GM18873 (cell line): ENCODE results near the gene ARHGAP9.

ENCODE experiments used
- ATAC-seq: cut with Tn5 transposase; IDR thresholded peaks from one replicate; pipeline ENCODE4 v1.9.1; 2021; ENCODE audit warnings: mild to moderate bottlenecking, moderate library complexity, moderate number of reproducible peaks; ENCODE audit not compliant: unreplicated experiment, low FRiP score

ARHGAP9 gene

DNA sequence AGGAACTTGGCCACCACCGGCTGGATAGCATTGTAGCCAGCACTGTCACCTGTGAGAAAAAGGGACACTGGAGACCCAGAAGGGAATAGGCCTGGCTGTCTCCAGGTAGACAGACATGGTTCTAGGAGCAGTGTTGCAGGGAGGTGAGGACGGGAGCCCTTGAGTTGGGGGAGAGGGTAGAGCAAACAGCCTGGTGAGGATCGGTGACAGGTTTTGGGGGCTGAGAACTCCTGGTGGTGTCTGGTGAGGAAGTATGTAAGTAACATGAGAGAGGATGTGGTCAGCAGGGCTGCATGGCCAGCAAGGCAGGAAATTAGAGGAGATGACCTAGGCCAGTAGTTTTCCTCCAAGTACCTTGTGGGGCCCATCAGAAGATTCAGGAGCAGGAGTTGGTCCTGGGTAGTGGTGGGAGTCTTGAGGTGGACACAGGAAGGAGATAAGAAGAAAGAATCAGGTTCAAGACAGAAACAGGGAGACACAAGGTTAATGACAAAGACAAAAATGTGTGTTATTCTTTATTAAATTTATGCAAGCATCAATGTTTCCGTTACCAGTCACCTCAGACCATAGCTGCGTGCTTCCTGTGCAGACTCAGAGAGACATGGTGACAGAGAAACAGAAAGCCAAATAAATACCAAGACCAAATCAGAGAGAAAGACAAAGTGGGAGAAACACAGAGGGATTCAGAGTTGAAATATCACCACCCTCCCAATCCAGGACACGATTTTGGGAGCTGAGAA, at the start of gene ARHGAP9:
Gene ARHGAP9, minus strand, starts transcription at position 491 of the 740 bp plus-strand sequence. Its CDS starts 460 bp downstream, at position 31.
- ATAC-seq = peak; percentile 38

DNA sequence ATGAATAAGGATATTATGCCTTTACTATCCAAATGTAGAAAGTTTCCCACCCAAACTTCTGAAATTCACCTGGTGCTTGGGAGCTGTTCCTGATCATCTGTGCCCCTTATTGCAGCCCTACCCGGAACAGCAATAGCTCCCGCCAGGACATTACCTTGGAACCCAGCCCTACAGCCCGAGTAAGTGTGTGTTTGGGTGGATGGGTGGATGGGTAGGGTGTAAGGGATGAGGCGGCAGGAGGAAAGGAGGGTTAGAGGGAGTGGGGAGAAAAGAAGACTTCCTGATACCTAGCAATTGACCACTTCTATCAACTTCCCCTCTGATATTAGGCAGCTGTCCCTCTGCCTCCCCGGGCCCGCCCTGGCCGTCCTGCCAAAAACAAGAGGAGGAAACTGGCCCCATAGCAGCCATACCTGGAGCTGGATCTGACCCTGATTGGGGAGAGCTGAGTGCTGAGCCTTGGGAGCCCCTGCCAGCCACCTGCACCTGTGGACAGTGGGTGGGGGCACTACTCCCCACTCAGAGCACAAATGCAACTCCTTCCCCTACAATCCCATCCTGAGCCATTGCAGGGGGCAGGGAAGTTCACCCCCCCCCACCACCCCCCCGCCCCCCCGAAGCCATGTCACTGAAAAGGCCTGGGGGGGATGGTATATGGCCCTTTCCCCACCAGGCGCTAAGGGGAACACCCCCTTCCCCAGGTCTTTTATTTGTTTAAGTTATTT, 49.3 kb upstream of the ARHGAP9 start:
- no peak for ATAC-seq

DNA sequence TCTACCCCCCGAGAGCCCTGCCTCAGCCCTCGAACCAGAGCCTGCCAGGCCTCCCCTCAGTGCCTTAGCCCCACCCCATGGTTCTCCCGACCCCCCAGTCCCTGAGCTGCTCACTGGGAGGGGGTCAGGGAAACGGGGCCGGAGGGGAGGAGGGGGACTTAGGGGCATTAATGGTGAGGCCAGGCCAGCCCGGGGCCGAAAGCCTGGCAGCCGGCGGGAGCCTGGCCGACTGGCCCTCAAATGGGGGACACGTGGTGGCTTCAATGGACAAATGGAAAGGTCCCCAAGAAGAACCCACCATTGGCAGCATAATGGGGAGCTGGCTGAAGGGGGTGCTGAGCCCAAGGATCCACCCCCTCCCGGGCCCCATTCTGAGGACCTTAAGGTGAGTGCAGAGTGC, 48.5 kb upstream of the ARHGAP9 start:
- no peak for ATAC-seq

DNA sequence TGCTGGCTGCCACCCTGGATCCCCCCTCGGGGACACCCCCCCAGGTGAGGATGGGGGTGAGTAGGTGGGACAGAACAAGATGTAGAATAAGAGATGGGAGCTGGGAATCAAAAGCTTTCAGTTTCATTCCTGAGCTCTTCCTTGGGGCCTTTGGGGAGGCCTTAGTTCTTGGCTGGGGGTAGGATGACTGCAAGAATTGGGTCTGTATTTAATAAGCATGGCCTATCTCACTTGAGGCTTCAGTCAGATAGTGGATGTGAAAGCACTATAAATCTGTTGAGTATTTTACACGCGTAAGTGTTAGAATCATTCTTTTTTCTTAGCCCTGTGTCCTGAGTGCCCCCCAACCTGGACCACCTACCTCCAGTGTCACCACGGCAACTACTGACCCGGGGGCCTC, 47.5 kb upstream of the ARHGAP9 start:
- no peak for ATAC-seq

DNA sequence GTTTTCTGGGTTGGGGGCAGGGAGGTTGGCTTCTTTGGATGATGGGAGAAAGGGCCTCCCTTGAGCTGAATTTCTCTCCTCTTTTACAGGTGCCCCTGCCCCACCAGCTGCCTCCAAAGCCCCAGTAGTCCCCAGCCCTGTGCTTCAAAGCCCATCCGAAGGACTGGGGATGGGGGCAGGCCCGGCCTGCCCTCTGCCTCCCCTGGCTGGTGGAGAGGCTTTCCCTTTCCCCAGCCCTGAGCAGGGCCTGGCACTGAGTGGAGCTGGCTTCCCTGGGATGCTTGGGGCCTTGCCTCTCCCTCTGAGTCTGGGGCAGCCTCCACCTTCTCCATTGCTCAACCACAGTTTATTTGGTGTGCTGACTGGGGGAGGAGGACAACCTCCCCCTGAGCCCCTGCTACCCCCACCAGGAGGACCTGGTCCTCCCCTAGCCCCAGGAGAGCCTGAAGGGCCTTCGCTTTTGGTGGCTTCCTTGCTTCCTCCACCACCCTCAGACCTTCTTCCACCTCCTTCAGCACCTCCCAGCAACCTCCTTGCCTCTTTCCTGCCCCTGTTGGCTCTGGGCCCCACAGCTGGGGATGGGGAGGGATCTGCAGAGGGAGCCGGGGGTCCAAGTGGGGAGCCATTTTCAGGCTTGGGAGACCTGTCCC, 46.9 kb upstream of the ARHGAP9 start:
- no peak for ATAC-seq

DNA sequence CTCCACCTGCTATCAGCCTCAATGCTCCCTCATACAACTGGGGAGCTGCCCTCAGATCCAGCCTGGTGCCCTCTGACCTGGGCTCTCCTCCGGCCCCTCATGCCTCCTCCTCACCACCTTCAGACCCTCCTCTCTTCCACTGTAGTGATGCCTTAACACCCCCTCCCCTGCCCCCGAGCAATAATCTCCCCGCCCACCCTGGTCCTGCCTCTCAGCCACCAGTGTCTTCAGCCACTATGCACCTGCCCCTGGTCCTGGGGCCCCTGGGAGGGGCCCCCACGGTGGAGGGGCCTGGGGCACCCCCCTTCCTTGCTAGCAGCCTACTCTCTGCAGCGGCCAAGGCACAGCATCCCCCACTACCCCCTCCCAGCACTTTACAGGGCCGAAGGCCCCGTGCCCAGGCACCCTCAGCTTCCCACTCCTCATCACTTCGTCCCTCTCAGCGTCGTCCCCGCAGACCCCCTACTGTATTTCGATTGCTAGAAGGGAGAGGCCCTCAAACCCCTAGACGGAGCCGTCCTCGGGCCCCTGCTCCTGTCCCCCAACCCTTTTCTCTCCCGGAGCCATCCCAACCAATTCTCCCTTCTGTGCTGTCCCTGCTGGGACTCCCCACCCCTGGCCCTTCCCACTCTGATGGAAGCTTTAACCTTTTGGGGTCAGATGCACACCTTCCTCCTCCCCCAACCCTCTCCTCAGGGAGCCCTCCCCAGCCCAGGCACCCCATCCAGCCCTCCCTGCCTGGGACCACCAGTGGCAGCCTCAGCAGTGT, 46.1 kb upstream of the ARHGAP9 start:
- ATAC-seq = no peak

DNA sequence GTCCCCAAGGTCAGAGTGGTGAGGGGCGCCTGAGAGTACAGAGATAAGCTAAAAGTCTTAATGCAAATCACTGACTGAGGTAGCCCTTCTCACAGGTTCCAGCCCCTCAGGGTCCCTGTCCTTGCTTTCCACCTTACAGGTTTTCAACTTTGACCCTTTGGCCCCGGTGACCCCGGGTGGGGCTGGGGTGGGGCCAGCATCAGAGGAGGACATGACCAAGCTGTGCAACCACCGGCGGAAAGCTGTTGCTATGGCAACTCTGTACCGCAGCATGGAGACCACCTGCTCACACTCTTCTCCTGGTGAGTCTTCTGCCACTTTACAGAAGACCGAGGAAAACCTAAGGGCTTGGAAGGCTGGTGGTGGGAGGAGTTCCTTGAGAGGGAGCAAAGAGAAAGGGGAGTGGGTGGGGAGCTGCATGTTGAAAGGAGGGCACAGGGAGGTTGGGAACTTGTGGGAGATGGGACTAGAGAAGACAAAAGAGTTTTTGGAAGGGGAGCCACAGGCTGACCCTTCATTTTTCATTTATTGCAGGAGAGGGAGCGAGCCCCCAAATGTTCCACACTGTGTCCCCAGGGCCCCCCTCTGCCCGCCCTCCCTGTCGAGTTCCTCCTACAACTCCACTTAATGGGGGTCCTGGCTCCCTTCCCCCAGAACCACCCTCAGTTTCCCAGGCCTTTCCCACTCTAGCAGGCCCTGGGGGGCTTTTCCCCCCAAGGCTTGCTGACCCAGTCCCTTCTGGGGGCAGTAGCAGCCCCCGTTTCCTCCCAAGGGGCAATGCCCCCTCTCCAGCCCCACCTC, 45.3 kb upstream of the ARHGAP9 start:
- ATAC-seq = no peak

DNA sequence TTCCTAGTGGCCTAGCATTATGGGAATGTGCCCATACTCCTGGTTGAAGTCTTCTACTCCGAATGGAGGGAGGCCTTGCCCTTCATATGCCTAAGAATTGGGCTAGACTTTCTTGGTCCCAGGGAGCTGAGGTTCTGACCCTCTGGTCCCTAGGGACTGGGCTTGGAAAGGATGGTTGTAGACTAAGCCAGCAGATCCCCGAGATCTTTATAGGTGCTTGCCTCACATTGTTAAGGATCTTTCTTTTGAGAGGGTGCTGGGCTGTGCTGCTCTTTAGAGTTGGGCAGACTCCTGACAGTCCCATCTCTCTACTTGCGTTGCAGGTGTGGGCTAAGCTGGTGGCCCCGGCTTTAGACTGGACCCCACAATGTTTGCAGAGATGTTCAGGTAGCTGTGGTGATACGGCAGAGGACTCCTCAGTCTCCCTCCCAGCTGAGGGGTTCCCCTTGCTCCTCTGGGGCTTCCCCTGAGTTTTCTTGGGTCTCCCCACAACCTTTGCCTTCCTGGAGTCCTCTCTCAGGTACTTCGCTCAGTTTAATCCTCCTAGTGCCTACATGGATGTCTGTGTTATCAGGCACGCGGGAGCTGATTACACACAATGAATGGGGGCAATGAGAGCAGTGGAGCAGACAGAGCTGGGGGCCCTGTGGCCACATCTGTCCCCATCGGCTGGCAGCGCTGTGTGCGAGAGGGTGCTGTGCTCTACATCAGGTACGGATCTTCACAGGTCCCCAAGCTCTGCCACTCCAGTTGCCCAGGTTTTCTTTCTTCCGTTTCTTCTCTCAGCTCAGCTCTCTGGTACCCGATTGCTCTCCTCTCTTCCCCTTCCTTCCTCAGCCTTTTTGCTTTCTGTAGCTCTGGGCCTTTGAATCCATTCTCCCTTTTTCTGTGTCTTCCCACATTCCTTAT, 44.3 kb upstream of the ARHGAP9 start:
- ATAC-seq = no peak

DNA sequence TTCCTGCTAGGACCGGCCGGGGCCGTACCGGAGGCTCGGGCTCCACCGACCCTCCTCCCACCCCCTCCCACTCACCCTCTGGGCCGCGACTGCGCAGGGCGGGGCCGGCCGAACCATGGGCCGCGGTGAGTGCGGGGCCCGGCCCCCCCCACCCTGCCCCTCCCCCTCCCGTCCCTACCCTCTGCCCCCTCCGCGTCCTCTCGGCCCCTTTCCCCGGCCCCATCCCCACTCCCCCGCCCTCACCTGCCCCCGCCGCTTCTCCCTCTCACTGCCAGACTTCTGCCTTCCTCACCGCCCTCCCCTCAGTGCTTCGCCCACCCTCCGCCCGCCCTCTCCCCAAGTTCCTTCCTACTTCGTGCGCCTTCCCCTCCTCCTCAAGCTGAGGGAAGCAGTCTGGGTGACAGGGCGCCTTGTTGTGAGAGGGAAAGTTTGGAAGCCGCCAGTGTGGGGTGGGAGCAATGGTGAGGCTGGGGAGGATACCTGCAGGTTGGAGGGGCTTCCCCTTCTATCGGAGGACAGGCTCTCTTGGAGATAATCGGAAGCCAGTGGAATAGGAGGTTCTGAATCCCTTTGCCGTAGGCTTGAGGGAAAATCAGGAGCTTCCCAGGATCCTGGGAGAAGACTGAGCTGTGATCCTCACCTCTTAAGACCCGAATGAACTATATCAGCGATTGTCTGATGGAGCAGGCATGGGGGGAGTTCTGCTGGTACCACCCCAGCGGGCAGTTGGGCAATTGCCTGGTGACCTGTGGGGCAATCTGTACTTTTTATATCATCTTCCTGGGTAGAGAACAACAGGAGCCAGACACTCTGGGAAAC, 43.4 kb upstream of the ARHGAP9 start:
- ATAC-seq = no peak

DNA sequence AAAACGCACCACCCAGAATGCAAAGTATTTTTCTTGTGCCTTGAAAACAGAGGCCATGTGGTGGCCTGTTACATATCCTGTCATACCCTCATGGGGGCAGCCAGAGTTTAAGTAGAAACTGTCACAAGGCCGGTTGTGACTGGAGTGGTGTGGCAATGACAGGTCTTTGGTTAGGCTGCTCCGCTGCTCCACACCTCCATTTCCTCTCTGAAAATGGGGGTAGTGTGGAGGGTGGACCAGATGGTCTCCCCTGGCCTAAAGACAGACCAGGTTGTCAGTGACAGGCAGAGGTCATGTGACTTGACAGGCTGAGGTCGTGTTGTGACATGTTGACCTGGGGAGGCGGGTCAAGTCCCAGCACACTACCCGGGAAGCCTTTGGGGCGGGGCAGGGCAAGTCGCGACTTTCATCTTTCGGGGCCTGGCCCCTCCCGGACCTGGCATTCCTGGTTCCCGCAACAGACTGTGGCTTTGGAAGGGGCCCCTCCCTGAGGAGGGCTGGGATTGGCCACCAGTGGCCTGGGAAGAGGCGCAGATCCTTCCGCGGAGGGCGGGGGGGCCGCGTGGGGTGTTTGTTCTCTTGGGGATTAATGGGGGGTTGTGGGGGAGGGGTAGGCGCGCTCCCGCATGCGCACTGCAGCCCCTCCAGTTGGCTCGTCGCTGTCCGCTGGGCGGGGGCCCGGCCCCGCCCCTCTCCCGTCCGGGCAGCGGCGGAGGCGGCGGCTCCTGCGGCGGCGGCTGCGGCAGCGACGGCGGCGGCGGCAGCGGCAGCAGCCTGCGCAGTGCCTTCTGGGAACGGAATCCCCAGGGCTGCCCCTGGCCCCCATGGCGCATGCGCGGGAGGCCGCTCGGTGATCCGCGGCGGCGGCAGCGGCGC, 42.6 kb upstream of the ARHGAP9 start, which contains the start of gene MBD6:
Gene MBD6, plus strand, starts transcription at position 814 of the 876 bp plus-strand sequence. CDS start 1,480 bp downstream, outside the sequence.
- ATAC-seq = peak; percentile 39

DNA sequence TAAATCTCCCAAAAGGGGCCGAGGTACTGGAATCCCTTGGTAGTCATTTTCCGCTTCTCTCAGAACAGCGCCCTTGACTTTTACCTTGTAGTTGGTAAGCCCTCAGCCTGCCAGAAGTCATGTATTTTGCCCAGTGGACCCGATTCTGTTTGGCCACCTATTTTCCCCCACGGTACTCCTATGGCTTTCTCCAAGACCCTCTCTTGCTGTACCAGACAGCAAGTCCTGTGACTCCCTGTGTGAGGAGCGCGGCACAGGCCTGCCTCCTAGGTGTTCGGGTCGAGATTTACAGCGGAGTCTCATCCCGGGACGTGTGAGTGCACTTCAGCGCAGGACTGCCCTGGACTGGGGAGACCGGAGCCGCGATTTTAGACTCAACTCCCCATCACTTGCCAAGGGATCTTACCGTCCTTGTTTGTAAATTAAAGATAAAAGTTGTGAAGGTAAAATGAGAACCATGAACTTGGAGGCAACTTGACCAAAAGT, 41.9 kb upstream of the ARHGAP9 start:
- no peak for ATAC-seq

DNA sequence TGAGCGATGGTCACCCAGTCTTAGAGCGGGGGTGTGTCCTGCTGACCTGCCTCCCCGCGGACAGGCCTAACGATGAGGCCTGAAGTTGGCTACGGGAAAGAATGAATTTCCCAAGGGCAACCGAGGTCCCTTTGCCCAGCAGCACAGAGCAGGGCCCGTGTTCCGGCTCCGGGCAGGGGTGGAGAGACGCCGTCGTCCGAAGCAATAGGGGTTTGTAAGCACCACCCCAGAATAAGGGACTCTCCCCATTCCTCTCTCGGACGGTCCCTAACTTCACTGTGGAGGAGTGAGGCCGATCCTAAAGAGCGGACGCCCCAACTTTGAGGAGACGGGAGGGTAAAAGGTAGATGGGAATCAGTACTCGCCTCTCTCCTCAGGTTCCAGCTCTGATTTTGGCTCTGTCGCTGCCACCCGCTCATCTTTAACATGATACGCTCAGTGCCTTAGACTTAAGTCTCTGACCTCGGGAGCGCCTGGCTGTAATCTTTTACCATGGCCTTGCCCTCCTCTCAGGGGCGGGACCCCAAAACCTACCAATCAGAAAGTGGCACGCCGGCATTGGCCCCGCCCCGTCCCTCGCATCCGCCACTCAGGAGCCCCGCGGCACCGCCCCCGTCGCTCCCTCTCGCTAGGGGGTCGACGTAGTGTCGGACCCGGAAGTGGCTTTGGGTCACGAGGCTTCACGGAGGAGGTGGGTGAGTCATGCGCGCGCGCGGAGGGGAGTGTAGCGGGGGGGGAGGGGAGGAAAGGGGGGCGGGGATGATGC, 40.6 kb upstream of the ARHGAP9 start, which contains the start of gene DDIT3:
Gene DDIT3, minus strand, starts transcription at position 462 of the 766 bp plus-strand sequence. CDS start 3,108 bp downstream, outside the sequence.
- peak; percentile 66 for ATAC-seq

DNA sequence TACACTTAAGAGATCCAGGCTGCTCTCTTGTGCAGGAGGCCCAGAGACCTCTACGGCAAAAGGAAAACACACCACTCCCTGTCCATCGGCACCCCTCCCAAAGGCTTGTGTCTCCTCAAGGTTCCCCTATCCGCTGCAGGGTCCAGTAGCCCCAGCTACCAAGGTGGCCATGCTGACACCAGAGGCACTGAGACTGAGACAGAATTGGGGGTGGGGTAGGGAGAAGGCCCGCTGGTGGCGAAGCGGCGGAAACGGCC, 40.1 kb upstream of the ARHGAP9 start:
- peak; percentile 2 for ATAC-seq

DNA sequence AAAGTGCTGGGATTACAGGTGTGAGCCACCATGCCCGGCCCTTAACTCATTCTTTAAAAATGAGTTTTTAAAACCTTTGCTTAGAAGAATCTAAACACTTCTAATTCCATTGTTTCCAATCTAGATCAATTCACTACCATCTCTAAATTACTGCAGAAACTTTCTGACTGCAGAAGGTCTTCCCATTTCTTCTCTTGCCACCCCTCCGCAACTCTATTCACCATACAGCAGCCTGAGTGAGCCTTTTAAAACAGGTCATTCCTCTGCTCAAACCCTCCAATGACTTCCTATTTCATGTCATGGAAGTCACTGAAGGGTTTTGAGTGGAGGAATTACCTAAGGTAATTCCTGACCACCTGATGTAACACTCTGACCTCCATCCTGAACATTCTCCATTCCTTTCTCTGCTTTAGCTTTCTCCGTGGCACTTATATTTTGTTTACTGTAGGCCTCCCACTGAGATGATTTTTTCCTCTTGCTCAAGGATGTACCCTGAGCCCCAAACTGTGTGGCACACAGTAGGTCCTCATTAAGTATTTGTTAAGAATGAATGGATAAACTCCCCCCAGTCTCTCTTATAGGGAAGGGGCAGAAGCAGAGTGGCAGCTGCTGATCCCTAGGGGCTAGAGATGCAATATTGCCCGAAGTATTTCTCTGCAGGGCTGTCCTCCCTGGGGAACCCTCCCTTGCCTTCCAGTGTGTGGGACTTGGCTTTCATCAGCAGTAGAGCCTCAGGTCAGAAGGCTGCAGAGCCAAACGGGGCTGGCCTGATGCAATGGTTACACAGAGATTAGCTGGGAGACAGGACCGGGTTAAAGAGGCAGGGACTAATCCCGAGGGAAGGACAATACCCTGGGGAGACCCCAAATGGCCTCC, 39.5 kb upstream of the ARHGAP9 start:
- no peak for ATAC-seq

DNA sequence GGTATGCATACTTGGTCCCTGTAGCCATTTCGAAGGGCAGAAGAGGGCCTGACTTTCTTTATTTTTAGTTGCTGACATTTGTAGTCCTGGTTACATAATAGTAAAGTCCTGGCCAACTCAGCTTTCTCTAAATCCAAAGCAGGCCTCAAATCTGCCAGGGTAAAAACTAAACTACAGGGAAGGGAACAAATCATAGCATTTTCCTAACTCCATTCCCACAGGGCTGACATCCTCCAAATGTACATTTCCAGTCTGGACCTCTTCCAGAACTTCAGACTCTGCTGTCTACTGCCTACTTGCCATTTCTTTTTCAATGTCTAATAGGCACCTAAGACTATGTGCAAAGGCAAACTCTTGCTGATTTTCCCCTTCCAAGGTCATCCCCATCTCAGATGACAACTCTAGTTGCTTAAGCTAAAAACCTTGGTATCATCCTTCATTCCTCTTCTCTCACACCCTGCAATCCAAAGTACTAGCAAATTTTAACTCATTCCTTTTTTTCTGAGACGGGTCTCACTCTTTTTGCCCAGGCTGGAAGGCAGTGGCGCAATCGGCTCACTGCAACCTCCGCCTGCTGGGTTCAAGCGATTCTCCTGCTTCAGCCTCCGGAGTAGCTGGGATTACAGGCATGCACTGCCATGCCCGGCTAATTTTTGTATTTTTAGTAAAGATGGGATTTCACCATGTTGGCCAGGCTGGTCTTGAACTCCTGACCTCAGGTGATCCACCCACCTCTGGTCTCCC, 38.7 kb upstream of the ARHGAP9 start:
- ATAC-seq = no peak
